Hepatocyte (in vitro differentiated cells): ENCODE measurements around the gene NRSN2.

ENCODE experiments used
- CTCF ChIP-seq: fragments of 200-600 bp; sonication (generic); IDR thresholded peaks from 2 replicates; pipeline ENCODE4 v1.5.1; 2016; ENCODE audit warnings: antibody characterized with exemption, mild to moderate bottlenecking; ENCODE audit not compliant: poor library complexity
- EZH2phosphoT487 ChIP-seq: fragments of 200-600 bp; sonication (generic); IDR thresholded peaks from one replicate; pipeline ENCODE4 v1.6.1; 2018; ENCODE audit warnings: antibody characterized with exemption, mild to moderate bottlenecking, low read depth, moderate library complexity; ENCODE audit not compliant: unreplicated experiment, severe bottlenecking

GRCh38 chr20:404088-404487 lies 57.2 kb downstream of the NRSN2 start:
- TF ChIP-seq CTCF (no peak), EZH2phosphoT487 (no peak)
